ENCODE results near the gene ATP10A.

The ATP10A gene

GRCh38 chr15:25713736-25714537 lies 149.2 kb downstream of the ATP10A start:
- DNase-seq, result no peak

GRCh38 chr15:25712961-25713355 lies 150.2 kb downstream of the ATP10A start:
- DNase-seq, result no peak

GRCh38 chr15:25712192-25712960 lies 150.8 kb downstream of the ATP10A start:
- DNase-seq, result no peak

- DNase-seq, result no peak
These were observed 151.4 kb downstream of the ATP10A start for GRCh38 chr15:25711691-25712090.

GRCh38 chr15:25711164-25711563 lies 152.0 kb downstream of the ATP10A start:
- no peak for DNase-seq

- DNase-seq, result peak; percentile 11
These were observed 152.9 kb downstream of the ATP10A start for GRCh38 chr15:25710184-25710583.

- no peak for DNase-seq
These were observed 153.5 kb downstream of the ATP10A start for GRCh38 chr15:25709437-25710159.

GRCh38 chr15:25708391-25708790 lies 154.7 kb downstream of the ATP10A start:
- no peak for DNase-seq

GRCh38 chr15:25707656-25708365 lies 155.3 kb downstream of the ATP10A start:
- no peak for DNase-seq

GRCh38 chr15:25706176-25706955 lies 156.8 kb downstream of the ATP10A start:
- no peak for DNase-seq

- DNase-seq, result no peak
These were observed 157.6 kb downstream of the ATP10A start for GRCh38 chr15:25705433-25706115.

GRCh38 chr15:25703726-25704125 lies 159.4 kb downstream of the ATP10A start:
- DNase-seq, result no peak

- no peak for DNase-seq
These were observed 161.2 kb downstream of the ATP10A start for GRCh38 chr15:25701721-25702465.

- no peak for DNase-seq
These were observed 162.2 kb downstream of the ATP10A start for GRCh38 chr15:25700916-25701315.

GRCh38 chr15:25697586-25697985 lies 165.5 kb downstream of the ATP10A start:
- no peak for DNase-seq

GRCh38 chr15:25695875-25696760 lies 167.0 kb downstream of the ATP10A start:
- no peak for DNase-seq

- no peak for DNase-seq
These were observed 168.3 kb downstream of the ATP10A start for GRCh38 chr15:25694823-25695312.

- no peak for DNase-seq
These were observed 168.9 kb downstream of the ATP10A start for GRCh38 chr15:25694239-25694584.
